ENCODE results near the gene MSI2. TPM values are rescaled to one million over a fixed set of nuclear protein-coding genes. Genes with fewer than 3 reads are reported as not detected.

Gene MSI2
- total RNA-seq (2022) (174 and 185 TPM in 2 replicates), Bru-seq, nascent RNA (percentile 90 among the genes with signal in this experiment), BruChase-seq, experiment 1, labeled RNA remaining after a 2-hour chase (percentile 88 among the genes with signal in this experiment), BruChase-seq, experiment 2, labeled RNA remaining after a 6-hour chase (percentile 90 among the genes with signal in this experiment)
- long read RNA-seq, full-length matches to known transcripts = 4 of 25 reads
- long read RNA-seq, partial matches to known transcripts = 1 of 25 reads
- long read RNA-seq, other reads (novel, unspliced or antisense) = 20 of 25 reads

- H3K4me3 ChIP-seq (ENCODE audit: low read depth, low read length) = peak within 1 kb of the TSS; percentile 73
- TF ChIP-seq CTCF (IDR thresholded peaks at IDR 0.05; ENCODE audit: insufficient read depth in 1 of 2, low read depth in 1 of 2, low read length in 1 of 2, severe bottlenecking in 1 of 2, unreplicated experiment in 1 of 2) = no peak
- ChIA-PET CTCF (interaction anchor here (2.6 kb wide), 1 partner anchor 13 kb away, joined by 18 read pairs; no protein-coding TSS in a partner anchor), POLR2A (interaction anchor here (0.5 to 1.5 kb wide), 8 partner anchors 12 to 993 kb away, joined by 3 to 12 read pairs (median 6); no protein-coding TSS in a partner anchor)
- BruUV-seq (replicated peaks) = no TSS peak
- peaks cover 17% of the 10 kb centered on the region; the same call in 1 of the 2 replicates for H3K4me1 ChIP-seq
- peaks cover 48% of the 10 kb centered on the region for H3K36me3 Mint-ChIP-seq (ENCODE audit: insufficient read depth, unreplicated experiment)
- peaks cover 23% of the 10 kb centered on the region for H3K4me1 Mint-ChIP-seq (ENCODE audit: low read depth, unreplicated experiment)
- no peaks in the 10 kb centered on the region for H3K27me3 ChIP-seq (replicated peaks; ENCODE audit: control insufficient read depth, insufficient read depth, low read length)
- no peaks in the 10 kb centered on the region for H3K27me3 Mint-ChIP-seq (ENCODE audit: insufficient read depth, unreplicated experiment)
- H3K9me3 Mint-ChIP-seq (ENCODE audit: unreplicated experiment) = peaks cover 7% of the 10 kb centered on the region
- peak; percentile 90 to 94 for DNase-seq
- peak within 1 kb of the TSS; percentile 92 for H3K27ac Mint-ChIP-seq (ENCODE audit: unreplicated experiment)
- intact Hi-C loops (cut with micrococcal nuclease; ENCODE audit: unreplicated experiment) = loop anchor here (2.0 to 5.0 kb wide), 2 partner anchors 39 to 116 kb away; no protein-coding TSS in a partner anchor
- H3K36me3 ChIP-seq (ENCODE audit: control insufficient read depth, insufficient read depth, low read length) = no peaks in the 10 kb centered on the region; the same call in 1 of the 2 replicates
- peaks cover 5% of the 10 kb centered on the region for H3K9me3 ChIP-seq
- H3K4me3 Mint-ChIP-seq (ENCODE audit: unreplicated experiment) = peak within 1 kb of the TSS; percentile 95
Measured at GRCh38 chr17:57255776-57256681, at the start of gene MSI2. Gene MSI2 (plus strand): TSS chr17:57256523. CDS start chr17:57256743, 220 bp downstream.

GRCh38 chr17:57206928-57207327 is 49.4 kb upstream of the MSI2 start:
- ChIA-PET POLR2A (interaction anchor here (0.5 kb wide), 1 partner anchor 123 kb away, joined by 3 read pairs; no protein-coding TSS in a partner anchor), CTCF (interaction anchor here (1.3 kb wide), 1 partner anchor 36 kb away, joined by 5 read pairs; no protein-coding TSS in a partner anchor)
- no TSS peak for BruUV-seq (replicated peaks)
- intact Hi-C loops (cut with micrococcal nuclease; ENCODE audit: unreplicated experiment) = no loop called here
- Mint-ChIP-seq H3K36me3 (ENCODE audit: insufficient read depth, unreplicated experiment) (no peaks in the 10 kb centered on the region), H3K4me1 (ENCODE audit: low read depth, unreplicated experiment) (no peaks in the 10 kb centered on the region), H3K27me3 (ENCODE audit: insufficient read depth, unreplicated experiment) (no peaks in the 10 kb centered on the region), H3K4me3 (ENCODE audit: unreplicated experiment) (no peak overlapping the region), H3K9me3 (ENCODE audit: unreplicated experiment) (no peaks in the 10 kb centered on the region), H3K27ac (ENCODE audit: unreplicated experiment) (no peak overlapping the region)
- Histone ChIP-seq H3K36me3 (ENCODE audit: control insufficient read depth, insufficient read depth, low read length) (no peaks in the 10 kb centered on the region), H3K9me3 (no peaks in the 10 kb centered on the region), H3K4me3 (ENCODE audit: low read depth, low read length) (no peak overlapping the region), H3K4me1 (no peaks in the 10 kb centered on the region), H3K27me3 (replicated peaks; ENCODE audit: control insufficient read depth, insufficient read depth, low read length) (no peaks in the 10 kb centered on the region)
- DNase-seq = no peak
- no peak for TF ChIP-seq CTCF (IDR thresholded peaks at IDR 0.05; ENCODE audit: insufficient read depth in 1 of 2, low read depth in 1 of 2, low read length in 1 of 2, severe bottlenecking in 1 of 2, unreplicated experiment in 1 of 2)

- Histone ChIP-seq H3K4me1 (no peaks in the 10 kb centered on the region), H3K4me3 (ENCODE audit: low read depth, low read length) (no peak overlapping the region), H3K36me3 (ENCODE audit: control insufficient read depth, insufficient read depth, low read length) (no peaks in the 10 kb centered on the region), H3K27me3 (replicated peaks; ENCODE audit: control insufficient read depth, insufficient read depth, low read length) (no peaks in the 10 kb centered on the region), H3K9me3 (no peaks in the 10 kb centered on the region)
- no peak for DNase-seq
- intact Hi-C loops (cut with micrococcal nuclease; ENCODE audit: unreplicated experiment) = no loop called here
- Mint-ChIP-seq H3K27ac (ENCODE audit: unreplicated experiment) (no peak overlapping the region), H3K27me3 (ENCODE audit: insufficient read depth, unreplicated experiment) (no peaks in the 10 kb centered on the region), H3K4me1 (ENCODE audit: low read depth, unreplicated experiment) (no peaks in the 10 kb centered on the region), H3K9me3 (ENCODE audit: unreplicated experiment) (no peaks in the 10 kb centered on the region), H3K4me3 (ENCODE audit: unreplicated experiment) (no peak overlapping the region), H3K36me3 (ENCODE audit: insufficient read depth, unreplicated experiment) (no peaks in the 10 kb centered on the region)
- POLR2A ChIA-PET = no interaction called here
- no TSS peak for BruUV-seq (replicated peaks)
- TF ChIP-seq CTCF (IDR thresholded peaks at IDR 0.05; ENCODE audit: insufficient read depth in 1 of 2, low read depth in 1 of 2, low read length in 1 of 2, severe bottlenecking in 1 of 2, unreplicated experiment in 1 of 2) = no peak
- CTCF ChIA-PET = no interaction called here
Measured at GRCh38 chr17:57207396-57207795, 48.9 kb upstream of the MSI2 start.
